PC-9 (cell line): Measurements from ENCODE around the gene IL1RL2.

Source experiments
- EZH2 ChIP-seq: fragments of 200-600 bp; sonication (generic); IDR thresholded peaks from 2 replicates; pipeline ENCODE4 v1.8.0; 2017; ENCODE audit warnings: antibody characterized with exemption, low read depth
- TF ChIP-seq, protein P1 (sequence below): fragments of 200-600 bp; sonication (generic); conservative IDR thresholded peaks from 2 replicates; pipeline ENCODE4 v1.6.1; 2017; ENCODE audit warnings: mixed run types, antibody characterized with exemption, mild to moderate bottlenecking, moderate library complexity

- TF ChIP-seq, protein P1, sequence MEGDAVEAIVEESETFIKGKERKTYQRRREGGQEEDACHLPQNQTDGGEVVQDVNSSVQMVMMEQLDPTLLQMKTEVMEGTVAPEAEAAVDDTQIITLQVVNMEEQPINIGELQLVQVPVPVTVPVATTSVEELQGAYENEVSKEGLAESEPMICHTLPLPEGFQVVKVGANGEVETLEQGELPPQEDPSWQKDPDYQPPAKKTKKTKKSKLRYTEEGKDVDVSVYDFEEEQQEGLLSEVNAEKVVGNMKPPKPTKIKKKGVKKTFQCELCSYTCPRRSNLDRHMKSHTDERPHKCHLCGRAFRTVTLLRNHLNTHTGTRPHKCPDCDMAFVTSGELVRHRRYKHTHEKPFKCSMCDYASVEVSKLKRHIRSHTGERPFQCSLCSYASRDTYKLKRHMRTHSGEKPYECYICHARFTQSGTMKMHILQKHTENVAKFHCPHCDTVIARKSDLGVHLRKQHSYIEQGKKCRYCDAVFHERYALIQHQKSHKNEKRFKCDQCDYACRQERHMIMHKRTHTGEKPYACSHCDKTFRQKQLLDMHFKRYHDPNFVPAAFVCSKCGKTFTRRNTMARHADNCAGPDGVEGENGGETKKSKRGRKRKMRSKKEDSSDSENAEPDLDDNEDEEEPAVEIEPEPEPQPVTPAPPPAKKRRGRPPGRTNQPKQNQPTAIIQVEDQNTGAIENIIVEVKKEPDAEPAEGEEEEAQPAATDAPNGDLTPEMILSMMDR: no peak
- no peak for TF ChIP-seq EZH2
These were observed 74.8 kb downstream of the IL1RL2 start for GRCh38 chr2:102261467-102262135.
